Naive thymus-derived CD4-positive, alpha-beta T cell (primary cell): ENCODE data around the gene TRIM17. TPM values are rescaled to one million over a fixed set of nuclear protein-coding genes. Genes with fewer than 3 reads are reported as not detected.

Experiments
- ATAC-seq: fragments of 150-1000 bp; cut with Tn5 transposase; 2 replicates; pipeline ENCODE4 v1.10.0; 2021; ENCODE audit warnings: mild to moderate bottlenecking, moderate library complexity
- CTCF ChIA-PET: fragments of 350-600 bp; sonication (Branson Sonifier 250); formaldehyde crosslinking; loops from one replicate; lab custom pipeline; 2021; ENCODE audit warnings: antibody characterized with exemption; lab: Charles Lee
- POLR2A ChIA-PET: fragments of 350-600 bp; sonication (Branson Sonifier 250); formaldehyde crosslinking; loops from one replicate; lab custom pipeline; 2021; ENCODE audit warnings: antibody characterized with exemption, inconsistent platforms; lab: Charles Lee
- DNase-seq, 9 donors: peaks; one replicate each; pipeline versions ENCODE4 v3.0.0 to v3.0.0-alpha.2; 2020 to 2022; ENCODE audit warnings: mixed read lengths in 1 of 9
- H3K27ac ChIP-seq: one replicate; pipeline ENCODE4 v1.7.0; 2013; ENCODE audit warnings: mild to moderate bottlenecking, low read depth, low read length, moderate library complexity
- H3K27me3 ChIP-seq, 2 donors: one replicate each; pipeline ENCODE4 v1.7.0; 2013; ENCODE audit warnings: low read length in 2 of 2, mild to moderate bottlenecking in 2 of 2, moderate library complexity in 2 of 2; ENCODE audit not compliant: control insufficient read depth in 2 of 2, insufficient read depth in 2 of 2
- H3K36me3 ChIP-seq, 3 experiments: 1 replicate in 2 of 3; 2 replicates in 1 of 3; pipeline ENCODE4 v1.7.0; 2013; ENCODE audit warnings: low read length in 3 of 3, mild to moderate bottlenecking in 3 of 3, moderate library complexity in 1 of 3; ENCODE audit not compliant: insufficient read depth in 3 of 3, control insufficient read depth in 2 of 3
- H3K4me1 ChIP-seq, 2 donors: one replicate each; pipeline ENCODE4 v1.7.0; 2013; ENCODE audit warnings: low read length in 2 of 2, mild to moderate bottlenecking in 2 of 2, moderate library complexity in 1 of 2; ENCODE audit not compliant: control insufficient read depth in 2 of 2, insufficient read depth in 2 of 2
- H3K4me3 ChIP-seq: 2 replicates; pipeline ENCODE4 v1.7.0; 2013; ENCODE audit warnings: mild to moderate bottlenecking, low read length
- H3K9me3 ChIP-seq, 3 experiments: 1 replicate in 2 of 3; 2 replicates in 1 of 3; pipeline ENCODE4 v1.7.0; 2013; ENCODE audit warnings: low read length in 3 of 3; ENCODE audit not compliant: control insufficient read depth in 2 of 3
- H3K27ac Mint-ChIP-seq, 9 donors: one replicate each; pipeline ENCODE4 v1.8.0; 2020 to 2022; ENCODE audit warnings: mixed read lengths in 9 of 9, mild to moderate bottlenecking in 8 of 9, moderate library complexity in 5 of 9, inconsistent platforms in 2 of 9
- H3K27me3 Mint-ChIP-seq, 5 donors: one replicate each; pipeline ENCODE4 v1.8.0; 2021 to 2022; ENCODE audit warnings: mixed read lengths in 5 of 5, mild to moderate bottlenecking in 1 of 5
- H3K36me3 Mint-ChIP-seq, 5 donors: one replicate each; pipeline ENCODE4 v1.8.0; 2020 to 2022; ENCODE audit warnings: mixed read lengths in 5 of 5, mild to moderate bottlenecking in 3 of 5, inconsistent platforms in 1 of 5
- H3K4me1 Mint-ChIP-seq, 7 donors: one replicate each; pipeline ENCODE4 v1.8.0; 2020 to 2022; ENCODE audit warnings: mixed read lengths in 7 of 7, mild to moderate bottlenecking in 3 of 7, inconsistent platforms in 1 of 7
- H3K4me3 Mint-ChIP-seq, 10 donors: one replicate each; pipeline ENCODE4 v1.8.0; 2020 to 2022; ENCODE audit warnings: mild to moderate bottlenecking in 10 of 10, mixed read lengths in 10 of 10, moderate library complexity in 6 of 10, inconsistent platforms in 2 of 10
- H3K9me3 Mint-ChIP-seq, 11 donors: one replicate each; pipeline ENCODE4 v1.8.0; 2020 to 2022; ENCODE audit warnings: mixed read lengths in 11 of 11, mild to moderate bottlenecking in 4 of 11, inconsistent platforms in 1 of 11, moderate library complexity in 1 of 11
- intact Hi-C, 2 donors: fragments of 100-400 bp; cut with micrococcal nuclease; formaldehyde crosslinking; loops; one replicate each; pipeline ENCODE4 v1.15.1; 2023
- polyA plus RNA-seq, 2 donors: library from polyadenylated mRNA; unstranded; fragments of 300-500 nt; fragmentation: Illumina TruSeq; gene quantifications; one replicate each; pipeline ENCODE4 v1.2.3, GENCODE V29; 2021
- total RNA-seq, 6 experiments: library from RNA in 5 of 6; stranded (reverse) in 5 of 6; gene quantifications; 1 replicate in 5 of 6; 2 replicates in 1 of 6; pipeline ENCODE4 v1.2.3 and lab custom pipeline; 2021 to 2026

The TRIM17 gene
- total and polyA plus RNA-seq, 7 experiments from 2014 or later: 0.18 to 2.5 (median 1.00) TPM

DNA sequence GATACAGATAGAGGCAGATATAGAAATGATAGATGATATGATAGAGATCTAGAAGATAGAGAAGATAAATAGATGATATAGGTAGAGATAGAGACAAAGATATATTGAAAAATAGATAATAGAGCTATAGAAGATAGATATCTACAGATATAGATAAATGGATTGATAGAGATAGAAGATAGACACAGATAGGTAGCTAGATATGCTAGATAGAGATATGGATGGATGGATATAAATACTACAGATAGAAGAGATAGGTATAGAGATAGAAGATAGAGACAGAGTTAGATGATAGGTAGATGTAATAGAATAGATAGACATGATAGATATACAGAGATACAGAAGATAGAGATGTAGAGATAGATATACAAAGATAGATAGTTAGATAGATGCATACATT, 31.4 kb downstream of the TRIM17 start:
- peaks cover 0 to 4% of the 10 kb centered on the region in 2 donors for H3K27me3 ChIP-seq
- no peaks in the 10 kb centered on the region for H3K36me3 Mint-ChIP-seq
- peaks cover 0 to 46% (median 4%) of the 10 kb centered on the region in 5 donors for H3K27me3 Mint-ChIP-seq
- no peaks in the 10 kb centered on the region for H3K36me3 ChIP-seq
- H3K4me1 Mint-ChIP-seq: no peaks in the 10 kb centered on the region
- H3K9me3 Mint-ChIP-seq: peaks cover 0 to 1% (median 0%) of the 10 kb centered on the region in 11 donors
- no peak overlapping the region for H3K27ac ChIP-seq
- no peak overlapping the region for H3K4me3 ChIP-seq
- ChIA-PET POLR2A (no interaction called here), CTCF (no interaction called here)
- H3K9me3 ChIP-seq: no peaks in the 10 kb centered on the region
- intact Hi-C loops: no loop called here
- no peak overlapping the region for H3K4me3 Mint-ChIP-seq
- H3K4me1 ChIP-seq: no peaks in the 10 kb centered on the region
- H3K27ac Mint-ChIP-seq: no peak overlapping the region
- no peak for ATAC-seq
- no peak for DNase-seq

DNA sequence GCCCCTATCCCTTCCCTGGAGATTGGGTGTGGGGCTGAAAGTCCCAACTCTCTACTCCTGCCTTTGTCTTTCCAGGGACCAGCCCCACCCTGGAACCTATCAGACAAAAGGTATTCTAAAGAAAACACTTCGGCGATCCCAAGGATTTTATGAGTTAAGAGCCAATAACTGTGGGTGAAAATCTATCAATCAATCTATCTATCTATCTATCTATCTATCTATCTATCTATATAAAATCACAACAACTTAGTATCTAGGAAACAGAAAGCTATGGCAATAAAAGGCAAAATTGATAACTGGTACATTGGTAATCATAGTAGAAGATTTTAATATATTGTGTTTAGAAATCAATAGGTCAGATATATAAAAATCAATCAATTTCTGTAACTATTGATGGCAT, 32.9 kb downstream of the TRIM17 start:
- Histone ChIP-seq H3K27ac (no peak overlapping the region), H3K36me3 (no peaks in the 10 kb centered on the region), H3K9me3 (no peaks in the 10 kb centered on the region), H3K4me3 (no peak overlapping the region), H3K4me1 (no peaks in the 10 kb centered on the region), H3K27me3 (peaks cover 0 to 4% of the 10 kb centered on the region in 2 donors)
- ATAC-seq (no peak), DNase-seq (no peak)
- H3K27ac Mint-ChIP-seq: no peak overlapping the region
- CTCF ChIA-PET: no interaction called here
- H3K27me3 Mint-ChIP-seq: peaks cover 0 to 61% (median 8%) of the 10 kb centered on the region in 5 donors
- H3K9me3 Mint-ChIP-seq: no peaks in the 10 kb centered on the region
- H3K4me3 Mint-ChIP-seq: no peak overlapping the region
- H3K36me3 Mint-ChIP-seq: no peaks in the 10 kb centered on the region
- POLR2A ChIA-PET: no interaction called here
- intact Hi-C loops: no loop called here
- H3K4me1 Mint-ChIP-seq: peaks cover 5 to 11% (median 5%) of the 10 kb centered on the region in 7 donors

GRCh38 chr1:228381356-228381755, 35.3 kb downstream of the TRIM17 start:
- Histone ChIP-seq H3K4me3 (no peak overlapping the region), H3K27ac (no peak overlapping the region), H3K27me3 (peaks cover 0 to 4% of the 10 kb centered on the region in 2 donors), H3K36me3 (no peaks in the 10 kb centered on the region), H3K9me3 (no peaks in the 10 kb centered on the region), H3K4me1 (no peaks in the 10 kb centered on the region)
- ATAC-seq (no peak), DNase-seq (no peak)
- no peak overlapping the region for H3K4me3 Mint-ChIP-seq
- peaks cover 0 to under 1% (median 0%) of the 10 kb centered on the region in 5 donors for H3K36me3 Mint-ChIP-seq
- H3K9me3 Mint-ChIP-seq: no peaks in the 10 kb centered on the region
- H3K27me3 Mint-ChIP-seq: peaks cover 0 to 61% (median 9%) of the 10 kb centered on the region in 5 donors
- POLR2A ChIA-PET: no interaction called here
- peaks cover 6 to 18% (median 8%) of the 10 kb centered on the region in 7 donors for H3K4me1 Mint-ChIP-seq
- CTCF ChIA-PET: no interaction called here
- intact Hi-C loops: no loop called here
- H3K27ac Mint-ChIP-seq: no peak overlapping the region

DNA sequence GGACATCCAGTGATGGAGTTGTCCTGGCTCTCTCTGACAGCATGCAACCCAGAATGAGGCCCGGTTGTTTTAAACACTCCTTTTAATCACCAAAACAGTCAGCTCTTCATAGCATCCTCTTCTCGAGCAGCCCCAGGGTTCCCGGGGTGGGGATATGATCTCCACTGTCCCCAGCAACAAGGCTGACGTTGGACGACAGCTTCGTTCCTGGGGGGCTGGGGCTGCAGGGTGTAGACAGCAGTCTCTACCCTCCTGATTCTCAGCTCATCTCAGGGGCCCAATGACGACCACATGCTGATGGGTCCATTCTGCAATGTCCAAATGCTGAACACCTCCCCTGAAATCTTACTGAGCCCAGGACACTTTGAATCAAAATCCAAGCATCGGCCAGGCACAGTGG, 37.0 kb downstream of the TRIM17 start:
- Mint-ChIP-seq H3K36me3 (peaks cover 0 to 4% (median 0%) of the 10 kb centered on the region in 5 donors), H3K4me1 (peaks cover 6 to 18% (median 8%) of the 10 kb centered on the region in 7 donors), H3K27me3 (peaks cover 0 to 47% (median 9%) of the 10 kb centered on the region in 5 donors), H3K4me3 (peak overlapping the region in 8 of 10 donors; percentile 70 to 90 (median 84)), H3K9me3 (no peaks in the 10 kb centered on the region), H3K27ac (no peak overlapping the region)
- DNase-seq: no peak
- H3K9me3 ChIP-seq: no peaks in the 10 kb centered on the region
- ATAC-seq: no peak
- H3K36me3 ChIP-seq: peaks cover 0 to 3% (median 0%) of the 10 kb centered on the region in 3 experiments
- H3K27me3 ChIP-seq: peaks cover 0 to 4% of the 10 kb centered on the region in 2 donors
- H3K27ac ChIP-seq: no peak overlapping the region
- no peaks in the 10 kb centered on the region for H3K4me1 ChIP-seq
- intact Hi-C loops: loop anchor here (1.0 to 5.0 kb wide), 6 partner anchors 25 to 249 kb away; partner anchors contain the start of gene RNF187 (in 1 of the 2)
- POLR2A ChIA-PET: interaction anchor here (0.5 kb wide), 1 partner anchor 116 kb away, joined by 3 read pairs; no protein-coding TSS in a partner anchor
- H3K4me3 ChIP-seq: no peak overlapping the region
- CTCF ChIA-PET: no interaction called here

- no peaks in the 10 kb centered on the region for H3K4me1 ChIP-seq
- POLR2A ChIA-PET: interaction anchor here (0.5 kb wide), 1 partner anchor 116 kb away, joined by 3 read pairs; no protein-coding TSS in a partner anchor
- DNase-seq (peak in 1 of 9 donors; percentile 16), ATAC-seq (no peak)
- Mint-ChIP-seq H3K36me3 (peaks cover 0 to 4% (median 0%) of the 10 kb centered on the region in 5 donors), H3K4me1 (peaks cover 6 to 18% (median 8%) of the 10 kb centered on the region in 7 donors), H3K27me3 (peaks cover 0 to 47% (median 9%) of the 10 kb centered on the region in 5 donors), H3K27ac (peak overlapping the region in 5 of 9 donors; percentile 25 to 72 (median 32)), H3K4me3 (peak overlapping the region; percentile 80 to 90 (median 84)), H3K9me3 (no peaks in the 10 kb centered on the region)
- H3K27ac ChIP-seq: no peak overlapping the region
- peak overlapping the region; percentile 37 for H3K4me3 ChIP-seq
- CTCF ChIA-PET: no interaction called here
- intact Hi-C loops: loop anchor here (1.0 to 5.0 kb wide), 10 partner anchors 25 to 248 kb away; partner anchors contain the start of genes RNF187 (in 1 of the 2) and TRIM17 (in 1 of the 2)
- H3K27me3 ChIP-seq: peaks cover 0 to 4% of the 10 kb centered on the region in 2 donors
- H3K9me3 ChIP-seq: no peaks in the 10 kb centered on the region
- H3K36me3 ChIP-seq: peaks cover 0 to 7% (median 0%) of the 10 kb centered on the region in 3 experiments
These were observed 37.7 kb downstream of the TRIM17 start for GRCh38 chr1:228378873-228379460.

DNA sequence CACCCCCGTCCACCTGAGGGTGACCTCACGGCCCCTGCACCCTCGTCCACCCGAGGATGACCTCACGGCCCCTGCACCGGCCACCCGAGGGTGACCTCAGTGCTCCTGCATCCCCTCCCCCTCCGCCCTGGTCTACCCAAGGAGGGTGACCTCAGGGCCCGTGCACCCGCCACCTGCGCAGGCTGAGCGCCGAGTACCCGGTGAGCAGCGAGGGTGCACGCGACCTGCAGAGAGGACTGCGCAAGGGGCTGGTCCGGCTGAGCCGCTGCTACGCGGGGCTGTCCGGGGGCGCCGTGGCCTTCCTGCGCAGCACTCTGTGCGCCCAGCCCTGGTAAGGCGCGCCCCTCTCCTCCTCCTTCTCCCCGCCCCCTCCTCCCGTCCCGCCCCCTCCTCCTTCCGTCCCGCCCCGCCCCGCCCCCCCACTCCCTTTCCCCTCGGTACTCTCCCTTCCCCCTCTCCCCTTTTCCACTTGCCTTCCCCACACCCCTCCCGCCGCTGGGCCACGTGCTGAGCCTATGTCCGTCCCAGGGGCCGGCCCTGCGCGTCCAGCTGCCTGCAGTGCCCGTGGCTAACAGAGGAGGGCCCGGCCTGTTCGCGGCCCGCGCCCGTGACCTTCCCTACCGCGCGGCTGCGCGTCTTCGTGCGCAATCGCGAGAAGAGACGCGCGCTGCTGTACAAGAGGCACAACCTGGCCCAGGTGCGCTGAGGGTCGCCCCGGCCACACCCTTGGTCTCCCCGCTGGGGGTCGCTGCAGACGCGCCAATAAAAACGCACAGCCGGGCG, 38.4 kb downstream of the TRIM17 start:
- H3K9me3 Mint-ChIP-seq: no peaks in the 10 kb centered on the region
- H3K27me3 Mint-ChIP-seq: peaks cover 0 to 42% (median 9%) of the 10 kb centered on the region in 5 donors
- peak overlapping the region; percentile 80 to 90 (median 84) for H3K4me3 Mint-ChIP-seq
- peaks cover 6 to 18% (median 8%) of the 10 kb centered on the region in 7 donors for H3K4me1 Mint-ChIP-seq
- ATAC-seq: peak; percentile 58
- intact Hi-C loops: loop anchor here (1.0 to 5.0 kb wide), 9 partner anchors 38 to 247 kb away; partner anchors contain the start of genes RNF187 (in 1 of the 2) and TRIM17 (in 1 of the 2)
- H3K27ac ChIP-seq: no peak overlapping the region
- CTCF ChIA-PET: no interaction called here
- H3K4me1 ChIP-seq: no peaks in the 10 kb centered on the region
- peaks cover 0 to 4% of the 10 kb centered on the region in 2 donors for H3K27me3 ChIP-seq
- peaks cover 0 to 4% (median 0%) of the 10 kb centered on the region in 5 donors for H3K36me3 Mint-ChIP-seq
- POLR2A ChIA-PET: no interaction called here
- H3K4me3 ChIP-seq: peak overlapping the region; percentile 37
- peak; percentile 37 to 75 (median 61) for DNase-seq
- H3K27ac Mint-ChIP-seq: peak overlapping the region in 4 of 9 donors; percentile 28 to 72 (median 51)
- no peaks in the 10 kb centered on the region for H3K9me3 ChIP-seq
- peaks cover 0 to 7% (median 0%) of the 10 kb centered on the region in 3 experiments for H3K36me3 ChIP-seq
